DND-41 (cell line): ENCODE results near the gene BRI3BP.

Experiments used
- EZH2 ChIP-seq: IDR thresholded peaks from 3 replicates; pipeline ENCODE4 v1.6.1; 2012; ENCODE audit warnings: borderline replicate concordance, low read depth, mild to moderate bottlenecking, moderate library complexity, low read length, inconsistent platforms; ENCODE audit not compliant: severe bottlenecking
- TF ChIP-seq, protein P1 (sequence below): IDR thresholded peaks from 2 replicates; pipeline ENCODE4 v1.5.1; 2012; ENCODE audit warnings: borderline replicate concordance, low read length, moderate library complexity, mild to moderate bottlenecking; ENCODE audit not compliant: poor library complexity, severe bottlenecking; ENCODE audit errors: extremely low read depth

GRCh38 chr12:125053821-125054220, 60.4 kb downstream of the BRI3BP start:
- TF ChIP-seq, protein P1, sequence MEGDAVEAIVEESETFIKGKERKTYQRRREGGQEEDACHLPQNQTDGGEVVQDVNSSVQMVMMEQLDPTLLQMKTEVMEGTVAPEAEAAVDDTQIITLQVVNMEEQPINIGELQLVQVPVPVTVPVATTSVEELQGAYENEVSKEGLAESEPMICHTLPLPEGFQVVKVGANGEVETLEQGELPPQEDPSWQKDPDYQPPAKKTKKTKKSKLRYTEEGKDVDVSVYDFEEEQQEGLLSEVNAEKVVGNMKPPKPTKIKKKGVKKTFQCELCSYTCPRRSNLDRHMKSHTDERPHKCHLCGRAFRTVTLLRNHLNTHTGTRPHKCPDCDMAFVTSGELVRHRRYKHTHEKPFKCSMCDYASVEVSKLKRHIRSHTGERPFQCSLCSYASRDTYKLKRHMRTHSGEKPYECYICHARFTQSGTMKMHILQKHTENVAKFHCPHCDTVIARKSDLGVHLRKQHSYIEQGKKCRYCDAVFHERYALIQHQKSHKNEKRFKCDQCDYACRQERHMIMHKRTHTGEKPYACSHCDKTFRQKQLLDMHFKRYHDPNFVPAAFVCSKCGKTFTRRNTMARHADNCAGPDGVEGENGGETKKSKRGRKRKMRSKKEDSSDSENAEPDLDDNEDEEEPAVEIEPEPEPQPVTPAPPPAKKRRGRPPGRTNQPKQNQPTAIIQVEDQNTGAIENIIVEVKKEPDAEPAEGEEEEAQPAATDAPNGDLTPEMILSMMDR = no peak
- no peak for TF ChIP-seq EZH2
